ENCODE results near the gene RANGAP1.
A peak's percentile ranks its signal among the peaks of the same experiment; 100 is the strongest.

Gene RANGAP1

DNA sequence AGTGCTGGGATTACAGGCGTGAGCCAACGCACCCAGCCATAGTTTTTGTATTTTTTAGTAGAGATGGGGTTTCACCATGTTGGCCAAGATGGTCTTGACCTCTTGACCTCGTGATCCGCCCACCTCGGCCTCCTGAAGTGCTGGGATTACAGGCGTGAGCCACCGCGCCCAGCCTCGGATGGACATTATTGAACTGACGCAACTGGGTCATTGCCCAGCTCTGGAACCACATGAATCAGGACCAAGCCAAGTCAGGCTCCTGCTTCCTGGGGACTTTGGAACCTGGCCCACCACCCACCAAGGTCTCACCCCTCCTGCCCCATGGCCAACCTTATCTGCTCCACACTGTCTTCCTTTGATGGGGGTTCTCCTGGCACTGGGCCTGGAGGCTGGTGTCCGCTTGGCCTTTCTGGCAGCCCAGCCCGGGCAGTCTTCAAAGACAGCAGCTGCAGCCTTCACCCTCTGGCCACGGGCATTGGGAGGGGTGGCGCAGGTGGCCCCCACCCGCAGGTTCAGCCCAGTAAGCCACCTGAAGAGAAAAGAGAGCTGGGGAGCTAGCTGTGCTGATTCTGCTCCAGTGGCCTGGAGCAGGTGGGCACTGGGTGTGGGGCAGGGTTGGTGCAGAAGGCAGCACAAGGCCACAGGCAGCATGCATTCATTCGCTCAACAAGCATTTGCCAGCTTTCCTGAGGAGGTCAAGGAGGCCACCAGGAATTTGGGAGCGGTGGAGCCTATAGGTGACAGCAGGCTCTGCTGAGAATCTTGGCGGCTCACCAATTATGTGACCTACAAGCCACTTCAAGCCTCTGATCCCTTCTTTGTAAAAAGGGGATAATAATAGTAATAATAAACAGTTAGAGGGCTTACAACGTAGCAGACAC lies 50.9 kb downstream of the RANGAP1 start:
- DNase-seq (ENCODE audit: low read depth), result no peak

DNA sequence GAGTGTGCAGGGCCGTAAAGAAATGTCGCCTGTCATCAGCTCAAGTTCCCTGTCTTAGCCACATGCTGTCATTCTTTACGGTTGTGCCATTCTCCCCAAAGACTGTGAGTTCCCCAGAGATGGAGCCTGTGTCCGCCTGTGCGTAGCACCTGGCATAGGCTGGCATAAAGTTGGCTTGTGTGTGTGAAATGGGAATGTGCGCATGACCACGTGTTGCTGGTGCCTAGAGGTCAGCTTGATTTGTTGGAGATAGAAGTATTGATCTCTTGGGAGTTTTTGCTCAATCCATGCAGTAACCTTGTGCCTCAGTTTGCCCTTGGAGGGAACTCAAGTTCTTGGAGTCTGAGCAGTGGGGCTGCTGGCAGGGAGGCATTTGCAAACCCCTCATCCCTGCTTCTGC lies 54.6 kb downstream of the RANGAP1 start:
- DNase-seq (ENCODE audit: low read depth), result no peak

- no peak for DNase-seq (ENCODE audit: low read depth)
Measured at GRCh38 chr22:41230401-41230785, 55.6 kb downstream of the RANGAP1 start.

DNA sequence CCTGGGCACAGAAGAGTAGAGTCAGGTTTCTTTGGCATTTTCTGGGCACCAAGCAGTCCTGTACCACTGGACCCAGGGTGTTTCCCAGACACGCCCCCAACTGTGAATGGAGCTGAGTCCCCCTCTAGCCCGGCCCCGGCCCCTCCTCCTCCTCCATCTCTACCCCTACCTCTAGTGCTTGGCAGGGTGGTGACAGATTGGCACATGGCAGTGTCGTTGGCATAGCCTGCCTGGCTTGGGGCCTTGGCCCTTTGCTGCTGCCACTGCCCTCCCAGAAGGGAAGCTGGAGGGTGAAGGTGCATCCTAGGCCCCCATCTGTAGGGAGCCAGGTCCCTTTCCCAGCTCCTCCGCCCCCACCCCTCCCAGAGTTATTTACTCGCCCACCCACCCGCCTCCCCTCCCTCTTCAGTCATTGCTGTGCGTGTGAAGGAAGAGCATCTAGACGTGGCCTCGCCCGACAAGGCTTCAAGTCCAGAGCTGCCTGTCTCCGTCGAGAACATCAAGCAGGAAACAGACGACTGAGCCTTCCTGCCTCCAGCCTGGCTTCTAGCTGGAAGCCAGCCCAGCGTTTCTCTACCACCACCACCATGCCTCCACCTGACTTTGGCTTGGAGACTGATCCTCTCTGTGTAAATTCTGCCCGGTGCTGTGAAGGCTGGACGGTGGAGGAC lies 56.1 kb downstream of the RANGAP1 start:
- DNase-seq (ENCODE audit: low read depth), result no peak

- DNase-seq (ENCODE audit: low read depth), result no peak
Measured at GRCh38 chr22:41229215-41229614, 56.8 kb downstream of the RANGAP1 start.

DNA sequence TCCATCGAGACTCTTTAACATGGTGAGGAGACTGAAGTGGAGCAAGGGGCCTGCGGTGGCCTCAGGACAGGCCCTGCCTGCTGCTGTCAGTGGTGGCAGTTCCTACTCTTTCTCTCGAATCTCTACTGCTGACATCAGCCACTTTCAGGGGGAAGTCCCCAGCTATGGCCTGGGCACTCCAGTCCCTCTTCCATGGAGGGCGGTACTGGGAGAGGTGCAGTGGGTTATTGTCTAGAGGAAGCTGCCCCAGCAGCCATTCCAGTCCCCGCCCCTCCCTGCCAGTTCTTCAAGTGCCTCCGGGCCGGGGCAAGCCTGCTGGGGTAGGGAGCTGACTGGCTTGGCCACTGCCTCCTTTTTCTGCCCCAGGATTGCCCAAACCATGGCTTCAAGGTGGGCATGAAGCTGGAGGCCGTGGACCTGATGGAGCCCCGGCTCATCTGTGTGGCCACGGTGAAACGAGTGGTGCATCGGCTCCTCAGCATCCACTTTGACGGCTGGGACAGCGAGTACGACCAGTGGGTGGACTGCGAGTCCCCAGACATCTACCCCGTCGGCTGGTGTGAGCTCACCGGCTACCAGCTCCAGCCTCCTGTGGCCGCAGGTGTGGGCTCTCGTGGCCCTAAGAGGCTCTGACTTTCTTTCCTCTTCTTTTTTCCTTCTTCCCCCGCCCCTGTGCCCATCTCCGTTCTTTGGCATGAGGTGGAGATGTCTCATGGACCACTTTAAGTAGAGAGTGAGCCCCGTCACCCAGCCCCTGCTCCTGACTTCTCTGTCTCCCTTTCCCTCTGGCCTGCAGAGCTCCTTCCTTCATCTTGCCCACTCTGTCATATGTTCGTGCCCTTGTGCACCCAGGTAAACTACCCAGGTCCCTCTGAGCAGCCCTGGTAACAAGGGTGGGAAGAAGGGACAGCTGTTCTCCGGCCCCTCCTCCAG lies 59.0 kb downstream of the RANGAP1 start:
- no peak for DNase-seq (ENCODE audit: low read depth)

GRCh38 chr22:41223535-41223934 lies 62.5 kb downstream of the RANGAP1 start:
- no peak for DNase-seq (ENCODE audit: low read depth)

DNA sequence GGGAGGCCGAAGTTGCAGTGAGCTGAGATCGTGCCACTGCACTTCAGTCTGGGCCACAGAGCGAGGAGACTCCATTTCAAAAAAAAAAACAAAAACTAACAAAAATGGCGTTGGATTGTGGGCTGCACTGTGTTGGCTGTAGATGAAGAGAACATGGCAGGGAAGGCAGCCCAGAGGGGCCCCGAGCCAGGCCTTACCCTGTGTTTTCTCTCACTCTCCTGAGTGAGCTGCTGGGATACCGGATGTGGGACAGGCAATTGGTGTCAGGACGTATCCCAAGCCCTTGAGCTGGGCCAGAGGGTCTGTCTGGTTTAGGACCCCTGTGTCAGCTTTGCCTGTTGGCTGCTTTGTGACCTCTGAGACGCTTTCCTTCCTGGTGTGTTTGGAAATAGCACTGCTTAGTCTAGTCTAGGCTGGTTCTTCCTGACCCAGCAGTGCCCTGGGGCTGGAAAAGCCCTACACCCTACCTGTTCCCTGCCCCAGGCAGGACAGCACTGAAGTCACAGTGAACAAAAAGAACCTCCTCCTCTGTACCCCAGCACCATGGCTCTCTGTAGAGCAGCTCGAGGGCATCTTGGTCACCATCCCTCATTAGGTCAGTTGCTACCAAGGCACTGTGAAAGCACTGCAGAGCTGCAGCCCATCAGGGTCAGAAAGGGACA lies 63.0 kb downstream of the RANGAP1 start:
- DNase-seq (ENCODE audit: low read depth), result no peak

DNA sequence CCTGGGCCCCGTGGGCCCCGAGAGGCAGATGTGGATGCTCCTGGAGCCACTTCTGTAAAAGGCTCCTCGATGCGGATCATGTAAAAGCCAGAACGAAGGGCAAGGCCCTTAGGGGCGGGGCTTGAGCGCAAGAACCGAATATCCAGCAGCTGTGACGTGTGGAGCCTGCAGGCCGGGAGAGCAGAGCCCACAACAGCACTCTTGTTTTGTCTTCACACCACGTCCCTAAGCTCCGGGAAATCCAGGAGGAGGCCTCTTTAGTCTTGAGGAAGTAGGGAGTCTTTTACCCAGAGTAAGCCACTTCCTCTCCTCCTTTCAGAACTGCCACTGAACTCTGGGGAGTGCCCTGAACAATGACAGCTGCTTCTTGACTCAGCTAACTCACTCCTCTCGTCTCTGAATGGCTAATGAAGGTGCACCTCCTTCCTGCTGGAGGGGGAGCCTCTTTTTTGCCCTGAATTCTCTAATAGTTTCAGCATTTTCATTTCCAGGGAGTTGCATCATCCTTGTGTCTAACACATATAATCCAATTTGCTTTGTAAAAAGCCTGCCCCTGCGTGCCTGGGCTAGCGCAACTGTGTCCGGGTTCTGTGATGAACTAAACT lies 68.3 kb downstream of the RANGAP1 start:
- DNase-seq (ENCODE audit: low read depth), result peak; percentile 47

- no peak for DNase-seq (ENCODE audit: low read depth)
Measured at GRCh38 chr22:41216984-41217383, 69.0 kb downstream of the RANGAP1 start.

- no peak for DNase-seq (ENCODE audit: low read depth)
Measured at GRCh38 chr22:41215926-41216325, 70.1 kb downstream of the RANGAP1 start.

- DNase-seq (ENCODE audit: low read depth), result no peak
Measured at GRCh38 chr22:41215409-41215808, 70.6 kb downstream of the RANGAP1 start.

DNA sequence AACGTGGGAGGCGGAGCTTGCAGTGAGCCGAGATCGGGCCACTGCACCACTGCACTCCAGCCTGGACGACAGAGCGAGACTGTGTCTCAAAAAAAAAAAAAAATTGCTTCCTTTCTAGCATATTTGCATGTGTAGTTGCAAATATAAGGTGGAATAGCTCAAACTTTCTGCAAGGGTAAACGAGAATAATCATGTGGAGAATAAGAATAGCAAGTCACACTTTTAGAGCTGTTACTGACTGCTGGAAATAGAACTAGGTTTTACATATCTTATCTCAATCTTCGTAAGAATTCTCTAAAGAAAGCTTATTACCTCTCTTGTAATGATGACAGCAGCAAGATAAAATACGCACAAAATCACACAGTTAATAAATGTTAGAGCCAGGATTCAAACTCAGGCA lies 79.3 kb downstream of the RANGAP1 start:
- DNase-seq (ENCODE audit: low read depth), result no peak

GRCh38 chr22:41204992-41205900 lies 80.7 kb downstream of the RANGAP1 start, which contains the start of gene L3MBTL2:
L3MBTL2 (plus strand) TSS chr22:41205312; CDS start chr22:41205363, 51 bp downstream.
- peak; percentile 76 for DNase-seq (ENCODE audit: low read depth)

DNA sequence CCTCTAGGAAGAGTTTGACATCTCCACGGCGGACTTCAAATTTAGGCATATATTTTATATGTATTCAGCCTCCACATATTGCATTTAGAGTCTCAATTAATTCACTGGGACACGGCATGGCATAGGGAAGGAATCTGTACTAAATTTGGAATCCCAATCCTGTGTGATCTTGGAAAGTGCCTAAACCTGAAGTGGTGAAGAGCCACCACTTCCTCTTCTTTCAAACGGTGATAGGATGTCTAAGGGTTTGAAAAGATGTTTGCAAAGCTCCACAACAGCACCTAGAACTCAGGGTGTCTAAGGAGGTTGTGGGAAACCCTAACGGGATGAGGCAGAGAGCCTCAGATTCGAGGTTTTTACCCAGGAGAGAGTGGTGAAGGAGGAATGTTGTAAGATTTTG lies 81.9 kb downstream of the RANGAP1 start:
- no peak for DNase-seq (ENCODE audit: low read depth)

DNA sequence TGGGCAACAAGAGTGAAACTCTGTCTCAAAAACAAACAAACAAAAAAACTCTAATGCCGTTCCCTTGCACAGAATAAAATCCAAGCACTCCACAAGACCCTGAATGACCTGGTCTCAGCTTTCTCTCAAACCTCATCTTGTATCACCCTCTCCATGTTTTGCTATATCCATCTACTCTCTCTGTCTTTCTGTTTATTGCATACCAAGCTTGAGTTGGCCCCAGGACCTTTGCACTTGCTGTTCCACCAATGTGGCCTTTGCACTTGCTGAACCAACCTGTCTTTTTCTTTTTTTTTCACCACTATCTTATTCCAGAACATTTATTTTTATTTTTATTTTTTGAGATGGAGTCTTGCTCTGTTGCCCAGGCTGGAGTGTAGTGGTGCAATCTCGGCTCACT lies 82.9 kb downstream of the RANGAP1 start:
- DNase-seq (ENCODE audit: low read depth), result no peak

DNA sequence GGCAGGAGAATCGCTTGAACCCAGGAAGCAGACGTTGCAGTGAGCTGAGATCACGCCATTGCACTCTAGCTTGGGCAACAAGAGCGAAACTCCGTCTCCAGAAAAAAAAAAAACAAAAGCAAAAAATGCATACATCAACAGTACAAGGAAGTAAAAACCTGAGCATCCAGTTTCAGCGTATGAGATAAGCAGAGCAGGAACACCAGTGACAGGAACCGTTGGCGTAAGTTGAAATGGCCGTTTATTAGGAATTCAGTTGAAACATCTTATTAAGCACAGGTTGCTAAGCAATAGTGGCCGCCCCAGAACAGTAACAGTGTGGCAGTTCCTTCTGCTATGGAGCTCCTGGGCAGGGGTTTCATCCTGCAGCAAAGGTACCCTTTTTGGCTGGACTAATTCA lies 84.8 kb downstream of the RANGAP1 start:
- DNase-seq (ENCODE audit: low read depth), result no peak

DNA sequence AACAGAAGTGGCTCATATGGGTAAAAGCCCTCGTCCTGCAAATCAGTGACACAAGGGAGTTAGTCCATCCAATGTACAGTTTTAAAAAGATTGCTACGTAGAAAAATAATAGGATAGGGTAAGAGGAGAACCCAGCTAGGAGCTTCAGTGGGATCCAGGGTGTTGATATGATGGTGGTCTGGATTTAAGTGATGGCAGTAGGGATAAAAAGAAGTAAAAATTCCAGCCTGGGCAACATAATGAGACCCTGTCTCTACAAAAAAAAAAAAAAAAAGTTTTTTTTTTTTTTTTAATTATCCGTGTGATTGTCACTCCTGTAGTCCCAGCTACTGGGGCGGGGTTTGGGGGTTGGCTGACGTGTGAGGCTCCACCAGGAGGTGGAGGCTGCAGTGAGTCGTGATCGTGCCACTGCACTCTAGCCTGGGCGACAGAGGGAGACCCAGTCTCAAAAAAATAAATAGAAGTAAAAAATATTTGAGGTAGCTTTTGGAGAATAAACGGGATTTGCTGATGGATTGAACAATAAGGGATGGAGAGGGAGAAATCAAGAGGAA lies 87.9 kb downstream of the RANGAP1 start:
- no peak for DNase-seq (ENCODE audit: low read depth)

DNA sequence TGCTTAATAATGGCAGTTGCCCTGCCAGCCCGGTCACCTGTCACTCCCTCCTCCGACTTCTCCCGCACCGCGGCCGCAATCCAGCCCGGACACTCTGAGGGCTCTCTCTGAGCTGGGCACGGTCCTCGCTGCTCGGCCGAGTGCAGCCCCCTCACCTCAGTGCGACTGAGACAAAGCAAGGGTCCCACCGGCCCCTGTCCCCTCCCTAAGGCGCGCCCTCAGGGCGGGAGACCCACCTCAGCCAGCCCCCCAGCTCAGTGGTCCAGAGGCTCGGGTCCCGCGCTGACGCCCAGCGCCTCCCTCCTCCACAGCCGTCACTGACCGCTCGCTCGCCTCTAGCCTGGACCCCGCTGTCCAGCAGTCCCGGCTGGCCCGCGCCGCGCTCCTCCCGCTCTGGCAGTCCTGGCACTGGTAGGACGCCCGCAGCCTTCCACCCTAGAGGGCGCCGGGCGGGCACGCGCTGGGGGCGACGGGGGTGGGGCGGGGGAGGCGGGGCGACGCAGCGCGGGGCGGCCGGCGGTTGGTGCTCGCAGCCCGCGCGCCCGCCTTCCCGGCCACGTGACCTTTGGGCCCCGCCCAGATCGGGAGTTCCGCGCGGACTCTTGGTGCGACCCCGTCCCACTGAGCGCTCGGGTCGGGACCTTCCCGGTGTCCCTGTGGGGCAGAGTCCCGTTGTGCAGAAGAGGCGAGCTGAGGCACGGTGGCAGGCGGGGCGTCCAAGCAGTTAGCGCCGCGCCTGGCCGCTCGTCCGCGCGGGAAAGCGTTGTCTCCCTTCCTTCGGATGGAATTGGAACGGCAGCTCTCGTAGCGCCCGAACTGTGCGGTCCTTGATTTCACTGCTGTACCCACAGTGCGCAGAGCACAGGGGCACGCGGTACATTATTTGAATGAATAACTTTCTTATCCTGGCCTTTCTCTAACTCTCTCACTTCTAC lies 88.7 kb downstream of the RANGAP1 start:
- no peak for DNase-seq (ENCODE audit: low read depth)
